HepG2 (cell line): ENCODE results near the gene KLRG1. TPM values are rescaled to one million over a fixed set of nuclear protein-coding genes. Genes with fewer than 3 reads are reported as not detected.

Experiments
- ARID4A ChIP-seq: sonication (generic); formaldehyde crosslinking; IDR thresholded peaks from 2 replicates; pipeline ENCODE4 v1.5.0; 2020; ENCODE audit warnings: mild to moderate bottlenecking, missing genetic modification reagents, borderline replicate concordance
- CHCHD3 ChIP-seq: sonication (generic); formaldehyde crosslinking; IDR thresholded peaks from 2 replicates; pipeline ENCODE4 v1.8.0; 2022; ENCODE audit warnings: mild to moderate bottlenecking, missing genetic modification reagents, moderate library complexity
- CSRNP2 ChIP-seq: sonication (generic); formaldehyde crosslinking; conservative IDR thresholded peaks from 2 replicates; pipeline ENCODE4 v1.8.0; 2022; ENCODE audit warnings: low read depth, missing genetic modification reagents
- ELF4 ChIP-seq: sonication (generic); formaldehyde crosslinking; IDR thresholded peaks from 2 replicates; pipeline ENCODE4 v1.5.0; 2020; ENCODE audit warnings: missing genetic modification reagents, mild to moderate bottlenecking, moderate library complexity, borderline replicate concordance
- KDM2A ChIP-seq: sonication (generic); formaldehyde crosslinking; IDR thresholded peaks from 2 replicates; pipeline ENCODE4 v1.4.0; 2020; ENCODE audit warnings: low read depth, missing genetic modification reagents, borderline replicate concordance
- MAFG ChIP-seq: sonication (generic); formaldehyde crosslinking; IDR thresholded peaks from 2 replicates; pipeline ENCODE4 v1.5.1; 2020; ENCODE audit warnings: mild to moderate bottlenecking, missing genetic modification reagents
- SMAD1 ChIP-seq: sonication (generic); formaldehyde crosslinking; IDR thresholded peaks from 2 replicates; pipeline ENCODE4 v1.4.0; 2020; ENCODE audit warnings: missing genetic modification reagents, low read depth, mild to moderate bottlenecking, borderline replicate concordance
- STAT6 ChIP-seq: sonication (generic); formaldehyde crosslinking; IDR thresholded peaks from 2 replicates; pipeline ENCODE4 v1.4.0; 2020; ENCODE audit warnings: missing genetic modification reagents, mild to moderate bottlenecking, borderline replicate concordance
- TMF1 ChIP-seq: sonication (generic); formaldehyde crosslinking; IDR thresholded peaks from 2 replicates; pipeline ENCODE4 v1.8.1; 2022; ENCODE audit warnings: low read depth, missing genetic modification reagents
- ZNF121 ChIP-seq: sonication (generic); formaldehyde crosslinking; IDR thresholded peaks from 2 replicates; pipeline ENCODE4 v1.5.0; 2020; ENCODE audit warnings: mild to moderate bottlenecking, missing genetic modification reagents
- ZNF253 ChIP-seq: sonication (generic); formaldehyde crosslinking; IDR thresholded peaks from 2 replicates; pipeline ENCODE4 v1.8.0; 2022; ENCODE audit warnings: mild to moderate bottlenecking, missing genetic modification reagents, borderline replicate concordance
- ZNF280D ChIP-seq: sonication (generic); formaldehyde crosslinking; IDR thresholded peaks from 2 replicates; pipeline ENCODE4 v1.5.1; 2020; ENCODE audit warnings: mild to moderate bottlenecking, missing genetic modification reagents
- ZNF317 ChIP-seq: sonication (generic); formaldehyde crosslinking; IDR thresholded peaks from 2 replicates; pipeline ENCODE4 v1.5.0; 2020; ENCODE audit warnings: mild to moderate bottlenecking, missing genetic modification reagents
- ZNF569 ChIP-seq: sonication (generic); formaldehyde crosslinking; IDR thresholded peaks from 2 replicates; pipeline ENCODE4 v1.5.0; 2020; ENCODE audit warnings: mild to moderate bottlenecking, missing genetic modification reagents, moderate library complexity, borderline replicate concordance
- ZNF781 ChIP-seq: sonication (generic); formaldehyde crosslinking; IDR thresholded peaks from 2 replicates; pipeline ENCODE4 v1.5.1; 2020; ENCODE audit warnings: borderline replicate concordance, mild to moderate bottlenecking, missing genetic modification reagents; ENCODE audit errors: not compliant biosample characterization
- polyA plus RNA-seq, 8 experiments: library from polyadenylated mRNA; depleted of rRNA in 3 of 8; stranded (reverse) in 7 of 8; unstranded in 1 of 8; fragments of >200 nt; fragmentation: Illumina TruSeq in 4 of 8; extraction: Trizol in 4 of 8; gene quantifications; 2 replicates each; pipeline versions ENCODE4 v1.2.1 to v1.2.3, GENCODE V29; 2011 to 2016; ENCODE audit warnings: low read depth in 4 of 8, missing spikeins in 1 of 8, mixed read lengths in 1 of 8; ENCODE audit not compliant: insufficient read depth in 1 of 8
- total RNA-seq, 5 experiments: library from RNA; depleted of rRNA; stranded (reverse); fragments of >200 nt; fragmentation: Illumina TruSeq; extraction: Trizol; gene quantifications; 2 replicates each; pipeline ENCODE4 v1.2.3, GENCODE V29; 2016; ENCODE audit warnings: low read depth in 1 of 5

KLRG1 gene
- total and polyA plus RNA-seq, 2 of the 13 experiments (the other 11 are each of a cell fraction or from before 2014, with no cell fraction given) = 1.2 to 1.7 TPM

GRCh38 chr12:8949342-8950220, 39.8 kb upstream of the KLRG1 start, which contains the start of gene M6PR (continued):
- TF ChIP-seq MAFG (CRISPR knock-in tag) (no peak), ZNF781 (CRISPR knock-in tag) (peak; percentile 88), KDM2A (CRISPR knock-in tag) (peak; percentile 81; the same call in 1 of the 2 replicates), CSRNP2 (no peak; the same call in 1 of the 2 replicates), CHCHD3 (no peak), ZNF280D (no peak), ZNF569 (no peak), ZNF317 (0 out of 2 replicates have a peak, but pooled peaks have one; percentile 74), SMAD1 (CRISPR knock-in tag) (0 out of 2 replicates have a peak, but pooled peaks have one; percentile 83), ZNF253 (CRISPR knock-in tag) (no peak), ARID4A (CRISPR knock-in tag) (peak; percentile 84; the same call in 1 of the 2 replicates), STAT6 (CRISPR knock-in tag) (no peak; the same call in 1 of the 2 replicates), ELF4 (CRISPR knock-in tag) (peak; percentile 97), ZNF121 (no peak), TMF1 (CRISPR knock-in tag) (peak; percentile 47; the same call in 1 of the 2 replicates)
